NB4 (cell line): ENCODE results near the gene COX10.

Experiments
- DNase-seq: peaks from one replicate; pipeline ENCODE4 v3.0.0; 2010; ENCODE audit warnings: low read depth
- H3K4me3 ChIP-seq: one replicate; pipeline ENCODE4 v1.5.1; 2011; ENCODE audit warnings: mild to moderate bottlenecking, low read depth, low read length, moderate library complexity
- MYC ChIP-seq: IDR thresholded peaks from 2 replicates; pipeline ENCODE4 v1.6.1; 2011; ENCODE audit warnings: low read depth, low read length
- POLR2A ChIP-seq: IDR thresholded peaks from 2 replicates; pipeline ENCODE4 v1.6.1; 2011; ENCODE audit warnings: mild to moderate bottlenecking; ENCODE audit not compliant: insufficient read length; ENCODE audit errors: extremely low read depth
- TF ChIP-seq, protein P1 (sequence below): IDR thresholded peaks from one replicate; pipeline ENCODE4 v1.5.1; 2012; ENCODE audit warnings: low read depth, low read length
- TF ChIP-seq, protein P2 (sequence below): IDR thresholded peaks from 2 replicates; pipeline ENCODE4 v1.6.1; 2011; ENCODE audit warnings: low read depth, low read length

Gene COX10

DNA sequence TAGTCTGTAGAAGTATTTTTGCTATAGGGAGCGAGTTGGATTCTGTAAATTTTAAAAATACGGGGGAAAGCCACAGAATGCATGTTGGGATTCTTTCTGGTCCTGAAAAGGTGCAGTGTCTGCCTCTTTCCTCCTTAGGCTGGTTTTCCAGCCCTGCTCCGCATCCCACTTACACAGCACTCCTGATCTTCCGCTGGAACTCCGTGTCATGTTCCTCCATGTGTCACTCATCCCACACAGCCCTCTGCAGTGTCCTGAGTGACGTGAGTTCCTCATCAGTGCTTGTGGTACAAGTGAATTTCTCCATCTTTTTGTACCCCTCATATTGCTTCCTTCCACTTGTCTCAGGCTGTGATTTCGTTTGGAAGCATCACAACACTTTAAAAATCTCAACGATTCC lies 34.5 kb downstream of the COX10 start:
- no peak for TF ChIP-seq MYC
- TF ChIP-seq, protein P1, sequence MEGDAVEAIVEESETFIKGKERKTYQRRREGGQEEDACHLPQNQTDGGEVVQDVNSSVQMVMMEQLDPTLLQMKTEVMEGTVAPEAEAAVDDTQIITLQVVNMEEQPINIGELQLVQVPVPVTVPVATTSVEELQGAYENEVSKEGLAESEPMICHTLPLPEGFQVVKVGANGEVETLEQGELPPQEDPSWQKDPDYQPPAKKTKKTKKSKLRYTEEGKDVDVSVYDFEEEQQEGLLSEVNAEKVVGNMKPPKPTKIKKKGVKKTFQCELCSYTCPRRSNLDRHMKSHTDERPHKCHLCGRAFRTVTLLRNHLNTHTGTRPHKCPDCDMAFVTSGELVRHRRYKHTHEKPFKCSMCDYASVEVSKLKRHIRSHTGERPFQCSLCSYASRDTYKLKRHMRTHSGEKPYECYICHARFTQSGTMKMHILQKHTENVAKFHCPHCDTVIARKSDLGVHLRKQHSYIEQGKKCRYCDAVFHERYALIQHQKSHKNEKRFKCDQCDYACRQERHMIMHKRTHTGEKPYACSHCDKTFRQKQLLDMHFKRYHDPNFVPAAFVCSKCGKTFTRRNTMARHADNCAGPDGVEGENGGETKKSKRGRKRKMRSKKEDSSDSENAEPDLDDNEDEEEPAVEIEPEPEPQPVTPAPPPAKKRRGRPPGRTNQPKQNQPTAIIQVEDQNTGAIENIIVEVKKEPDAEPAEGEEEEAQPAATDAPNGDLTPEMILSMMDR: no peak
- TF ChIP-seq POLR2A: no peak
- TF ChIP-seq, protein P2, sequence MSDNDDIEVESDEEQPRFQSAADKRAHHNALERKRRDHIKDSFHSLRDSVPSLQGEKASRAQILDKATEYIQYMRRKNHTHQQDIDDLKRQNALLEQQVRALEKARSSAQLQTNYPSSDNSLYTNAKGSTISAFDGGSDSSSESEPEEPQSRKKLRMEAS: no peak
- DNase-seq: no peak
- H3K4me3 ChIP-seq: no peak overlapping the region

DNA sequence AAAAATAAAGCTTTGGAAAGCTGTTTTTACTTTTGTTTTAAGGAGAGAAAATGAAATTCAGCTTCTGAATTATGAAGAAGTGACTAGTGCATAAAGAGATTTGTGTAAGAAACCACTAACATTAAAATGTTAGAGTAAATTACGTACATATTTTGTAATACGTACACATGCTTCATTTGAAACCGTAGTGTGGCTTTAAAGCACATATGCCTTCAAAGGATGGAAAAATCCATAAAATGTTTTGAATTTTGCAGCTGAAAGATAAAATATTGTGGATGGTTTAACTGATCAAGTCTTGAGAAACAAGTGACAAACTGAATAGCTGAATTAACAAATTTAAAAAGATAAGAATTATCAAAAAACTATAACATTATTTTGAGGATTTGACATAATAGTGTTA lies 35.4 kb downstream of the COX10 start:
- no peak for TF ChIP-seq MYC
- TF ChIP-seq, protein P2: no peak
- no peak for TF ChIP-seq POLR2A
- TF ChIP-seq, protein P1: no peak
- H3K4me3 ChIP-seq: no peak overlapping the region
- no peak for DNase-seq

DNA sequence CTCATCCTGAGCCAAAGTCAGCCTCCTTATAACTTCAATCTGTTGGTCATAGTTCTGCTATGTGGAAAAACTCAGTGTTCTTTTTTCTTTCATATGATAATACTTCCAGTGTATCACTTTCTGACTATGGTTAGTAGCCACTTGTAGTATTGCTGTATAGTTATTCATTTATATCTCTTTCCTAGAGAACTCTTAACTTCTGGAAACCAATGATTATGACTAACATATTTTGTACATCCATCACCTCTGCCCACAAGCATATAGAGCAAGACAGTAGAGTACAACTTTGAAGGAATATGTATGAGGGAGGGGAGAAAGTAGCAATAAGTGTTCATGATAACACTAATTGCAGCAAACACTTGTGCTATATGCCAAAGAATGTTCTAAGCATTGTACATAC lies 38.6 kb downstream of the COX10 start:
- TF ChIP-seq POLR2A (no peak), MYC (no peak)
- TF ChIP-seq, protein P1: no peak
- TF ChIP-seq, protein P2: no peak
- DNase-seq: no peak
- H3K4me3 ChIP-seq: no peak overlapping the region

DNA sequence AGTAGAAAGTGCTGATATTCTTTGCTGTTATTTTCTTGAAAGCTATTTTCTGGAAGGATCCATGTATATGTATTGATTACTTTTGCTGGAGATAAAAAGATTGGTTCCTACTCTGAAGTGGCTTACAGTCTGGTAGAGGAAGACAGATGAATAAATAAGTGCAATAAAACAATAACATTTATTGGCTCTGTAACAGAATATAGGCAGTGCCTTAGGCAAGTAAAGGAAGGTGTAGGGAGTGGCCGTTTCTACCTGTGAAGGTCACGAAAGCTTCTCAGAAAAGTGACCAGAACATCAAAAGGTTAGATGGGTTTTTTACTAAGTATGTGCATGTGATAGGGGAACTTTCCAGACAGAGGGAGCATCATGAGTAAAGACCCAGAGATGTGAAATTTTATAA lies 43.1 kb downstream of the COX10 start:
- TF ChIP-seq MYC: no peak
- TF ChIP-seq, protein P1: no peak
- no peak for TF ChIP-seq POLR2A
- TF ChIP-seq, protein P2: no peak
- H3K4me3 ChIP-seq: no peak overlapping the region
- no peak for DNase-seq

DNA sequence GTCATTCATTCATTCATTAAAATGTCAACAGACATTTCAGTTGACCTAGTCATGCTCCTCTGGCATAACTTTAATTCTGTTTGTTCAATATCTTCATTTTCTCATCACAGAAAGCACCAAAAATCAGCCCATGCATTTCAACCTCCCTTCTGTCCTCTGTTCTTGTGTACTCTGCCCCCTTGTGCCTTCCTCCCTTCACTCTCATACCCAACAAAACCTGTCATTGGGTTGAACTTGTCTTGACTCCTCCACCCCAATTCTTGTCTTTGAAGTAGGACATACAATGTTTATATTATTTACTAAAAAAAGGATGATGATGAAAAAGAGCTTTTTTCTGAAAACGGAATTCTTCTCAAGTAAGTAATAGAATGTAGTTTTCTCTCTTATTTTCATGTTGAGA lies 43.8 kb downstream of the COX10 start:
- DNase-seq: no peak
- TF ChIP-seq MYC (no peak), POLR2A (no peak)
- TF ChIP-seq, protein P2: no peak
- TF ChIP-seq, protein P1: no peak

DNA sequence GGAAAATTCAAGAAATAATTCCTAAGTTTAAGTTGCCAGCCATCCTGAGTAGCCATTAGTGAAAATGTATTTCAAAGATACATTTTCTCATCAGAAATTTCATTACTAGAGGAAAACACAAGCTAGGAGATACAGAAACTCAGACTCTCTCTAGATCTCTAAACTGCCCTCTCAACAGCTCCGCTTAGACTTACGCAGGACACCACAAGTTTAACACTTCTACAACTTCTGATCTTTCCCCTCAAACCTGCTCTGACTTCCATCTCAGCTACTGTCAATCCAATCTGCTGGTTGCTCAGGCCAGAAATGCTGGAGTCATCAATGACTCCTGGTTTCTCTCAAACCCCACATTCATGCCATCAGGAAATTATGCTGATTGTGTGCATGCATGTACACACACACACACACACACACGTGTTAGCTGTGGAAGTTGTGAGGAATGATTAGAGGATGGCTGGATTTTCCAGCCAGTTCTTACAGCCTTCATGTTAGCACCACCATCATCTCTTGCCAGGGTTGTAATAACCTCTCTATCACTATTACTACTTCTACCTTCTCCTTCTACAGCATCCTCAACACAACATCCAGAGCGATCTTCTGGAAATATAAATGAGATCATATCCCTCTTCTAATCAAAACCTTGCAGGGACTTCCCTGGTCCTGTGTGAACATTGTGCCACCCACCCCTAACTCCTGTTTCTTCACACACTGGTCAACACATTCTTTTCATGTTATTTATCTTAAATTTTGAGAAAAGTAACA lies 47.1 kb downstream of the COX10 start:
- TF ChIP-seq, protein P2: no peak
- TF ChIP-seq MYC (no peak), POLR2A (no peak)
- TF ChIP-seq, protein P1: no peak
- no peak overlapping the region for H3K4me3 ChIP-seq
- DNase-seq: no peak

More for the DNA sequence above, 43.8 kb downstream of the COX10 start:
- no peak overlapping the region for H3K4me3 ChIP-seq
